Stimulated activated CD8-positive, alpha-beta memory T cell treated with anti-CD3 and anti-CD28 coated beads, Interleukin-12 subunit alpha, Interleukin-12 subunit beta, amount 100 ng/mL, for 4 hours (primary cell): ENCODE measurements around the gene STEAP1.
"Not testable (repeated sequence)": the region's sequence is repeated elsewhere in the genome, so short reads cannot be mapped to it uniquely, and the experiment has no call there.

Experiments
- DNase-seq: peaks from one replicate; pipeline ENCODE4 v3.0.0-alpha.2; 2020; ENCODE audit warnings: low read depth

STEAP1 gene

DNA sequence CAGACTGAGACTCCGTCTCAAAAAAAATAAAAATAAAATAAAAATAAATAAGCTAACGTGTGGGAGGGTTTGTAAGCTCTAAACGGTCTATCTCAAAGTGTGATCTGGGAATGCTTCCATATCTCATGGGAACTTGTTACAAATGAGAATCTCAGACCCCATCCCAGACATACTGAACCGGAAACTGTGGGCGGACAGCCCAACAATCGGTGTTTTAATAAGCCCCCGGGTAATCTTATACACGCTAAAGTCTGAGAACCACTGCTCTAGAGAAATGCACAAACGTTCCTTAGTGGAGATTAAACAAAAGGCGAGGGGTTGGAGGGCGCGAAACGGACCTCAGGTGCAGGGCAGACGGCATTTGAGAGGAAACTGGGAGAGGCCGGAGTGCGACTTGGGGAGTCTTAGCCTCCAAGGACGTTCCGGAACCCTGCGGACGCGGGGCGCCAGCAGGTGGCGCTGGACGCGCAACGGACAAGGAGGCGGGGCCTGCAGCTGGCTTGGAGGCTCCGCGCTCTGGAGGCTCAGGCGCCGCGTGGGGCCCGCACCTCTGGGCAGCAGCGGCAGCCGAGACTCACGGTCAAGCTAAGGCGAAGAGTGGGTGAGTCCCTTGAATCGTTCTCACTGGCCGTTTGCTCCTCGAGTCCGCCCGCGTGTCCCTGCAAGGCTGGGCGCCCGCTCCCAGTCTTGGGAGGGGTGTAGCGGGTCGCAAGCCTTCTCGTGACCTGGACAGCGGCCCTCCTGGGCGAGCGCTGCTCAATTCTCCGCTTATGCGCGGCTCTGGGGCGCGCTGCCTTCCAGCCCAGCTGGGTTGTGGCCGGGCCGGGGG, at the start of gene STEAP1:
TSS of gene STEAP1 (plus strand) at position 527 of the 829 bp plus-strand sequence. CDS start 5,320 bp downstream, outside the sequence.
- DNase-seq, result peak; percentile 71

DNA sequence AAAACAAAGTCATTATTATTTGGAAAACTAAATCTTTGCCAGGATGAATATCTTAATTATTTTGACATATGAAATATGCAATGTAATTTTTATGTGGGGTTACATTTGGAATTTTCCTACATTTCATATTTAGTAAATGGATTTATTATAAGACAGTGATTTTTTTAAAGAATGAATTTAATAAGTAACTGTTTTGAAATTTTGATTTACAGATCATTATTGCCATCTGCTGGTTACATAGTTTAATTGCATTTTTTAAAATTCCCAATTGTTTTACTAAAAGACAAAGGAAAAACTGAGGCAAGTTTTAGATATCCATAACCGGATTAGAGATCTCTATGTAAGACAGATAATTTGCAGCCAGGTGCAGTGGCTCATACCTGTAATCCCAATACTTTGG, 39.3 kb upstream of the STEAP1 start:
- DNase-seq, result not testable (repeated sequence)

DNA sequence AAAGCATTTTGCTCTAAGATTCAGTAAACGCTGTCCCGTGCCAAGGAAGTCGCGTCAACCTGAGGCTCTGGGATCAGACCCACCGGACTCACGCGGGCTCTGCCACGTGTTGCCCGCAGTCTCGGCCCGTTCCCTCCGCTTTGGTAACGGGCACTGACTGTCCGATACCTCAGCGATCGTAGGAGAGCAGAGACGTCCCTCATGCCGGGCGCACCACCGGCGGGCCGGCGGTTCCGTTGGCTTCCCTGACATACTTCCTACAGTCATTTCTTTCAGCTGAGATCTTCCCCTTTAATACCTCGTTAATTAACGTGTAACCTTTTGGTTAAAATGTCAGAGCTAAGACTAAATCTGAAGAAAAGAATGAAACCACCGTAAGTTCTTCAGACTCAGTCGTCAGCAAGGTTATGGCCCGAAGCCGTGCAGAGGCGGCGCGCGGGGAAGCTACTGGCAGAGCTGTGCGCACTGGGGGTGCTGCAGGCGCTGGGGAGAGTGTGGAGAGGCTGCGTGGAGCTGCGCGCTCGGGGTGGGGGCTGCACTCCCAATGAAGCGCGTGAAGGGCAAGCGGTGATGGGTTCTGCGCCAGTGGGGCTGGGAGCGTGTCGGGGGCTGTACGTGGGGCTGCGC, 35.6 kb upstream of the STEAP1 start:
- DNase-seq, result not testable (repeated sequence)

DNA sequence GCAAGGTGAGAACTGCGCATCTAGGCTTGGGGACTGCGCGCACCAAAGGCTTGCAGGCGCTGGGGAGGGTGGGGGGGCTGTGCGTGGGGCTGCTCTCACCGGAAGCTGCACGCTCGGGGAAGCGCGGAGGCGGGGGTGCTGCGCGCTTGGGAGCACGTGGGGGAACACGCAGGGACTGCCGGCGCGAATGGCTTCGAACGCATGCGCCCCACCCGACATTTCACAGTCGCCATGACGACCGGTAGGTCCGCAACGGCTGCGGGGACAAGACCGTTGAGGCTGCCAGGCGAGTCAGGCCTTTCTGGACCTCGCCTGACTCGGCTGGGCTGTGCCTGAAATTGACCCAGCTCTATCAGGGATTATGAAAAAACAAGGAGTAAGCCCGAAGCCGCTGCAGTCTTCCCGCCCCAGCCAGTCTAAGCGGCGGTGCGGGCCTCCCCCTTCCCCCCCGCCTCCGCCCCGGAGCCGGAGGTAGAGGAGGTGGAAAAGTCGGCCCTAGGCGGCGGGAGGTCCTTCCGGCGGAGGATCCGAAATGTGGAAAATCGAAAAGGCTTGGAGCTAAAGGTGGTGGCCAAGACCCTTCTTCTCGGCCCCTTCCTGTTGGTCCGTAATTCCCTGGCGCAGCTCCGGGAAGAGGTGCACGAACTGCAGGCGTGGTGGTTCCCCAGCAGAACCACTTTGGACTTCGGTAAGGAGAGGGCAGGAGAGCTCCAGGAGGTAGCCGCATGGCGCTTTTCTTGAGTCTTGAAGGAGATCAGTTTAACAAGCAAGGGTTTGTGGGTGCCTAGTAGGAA, 34.9 kb upstream of the STEAP1 start:
- DNase-seq, result peak; percentile 7

DNA sequence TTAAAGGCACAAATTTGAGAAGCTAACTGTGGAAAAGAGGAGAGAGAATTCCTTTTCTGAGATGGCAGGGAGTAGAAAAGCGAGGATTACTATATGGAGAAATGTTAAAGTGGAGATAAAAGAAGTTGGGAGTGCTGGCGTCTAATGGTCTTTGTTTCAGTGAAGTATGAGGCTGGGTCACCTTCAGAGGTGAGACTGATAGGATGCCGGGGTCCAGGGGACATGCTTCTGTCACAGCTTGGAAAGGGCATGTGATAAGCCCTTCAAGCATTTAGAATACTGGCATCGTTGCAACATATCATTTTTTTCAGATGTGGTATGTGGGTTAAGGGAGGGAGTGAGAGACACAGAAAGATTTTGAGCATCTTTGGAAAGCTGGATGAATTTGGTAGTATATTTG, 34.1 kb upstream of the STEAP1 start:
- not testable (repeated sequence) for DNase-seq

DNA sequence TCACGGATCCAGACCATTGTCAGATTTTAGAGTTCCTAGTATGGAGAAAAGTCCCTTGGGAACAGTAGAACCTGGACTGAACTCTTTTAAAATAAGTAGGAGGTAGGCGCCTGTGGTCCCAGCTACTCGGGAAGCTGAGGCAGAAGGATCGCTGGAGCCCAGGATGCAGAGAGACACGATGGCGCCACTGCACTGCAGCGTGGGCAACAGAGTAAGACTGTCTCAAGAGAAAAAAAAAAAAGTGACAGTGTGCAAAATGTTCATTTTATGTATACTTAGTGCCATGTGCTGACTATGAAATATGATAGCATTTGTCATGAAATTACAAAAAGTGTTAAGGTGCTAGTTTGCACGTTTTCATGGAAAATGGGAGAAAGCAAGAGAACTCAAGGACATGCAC, 22.5 kb upstream of the STEAP1 start:
- not testable (repeated sequence) for DNase-seq

DNA sequence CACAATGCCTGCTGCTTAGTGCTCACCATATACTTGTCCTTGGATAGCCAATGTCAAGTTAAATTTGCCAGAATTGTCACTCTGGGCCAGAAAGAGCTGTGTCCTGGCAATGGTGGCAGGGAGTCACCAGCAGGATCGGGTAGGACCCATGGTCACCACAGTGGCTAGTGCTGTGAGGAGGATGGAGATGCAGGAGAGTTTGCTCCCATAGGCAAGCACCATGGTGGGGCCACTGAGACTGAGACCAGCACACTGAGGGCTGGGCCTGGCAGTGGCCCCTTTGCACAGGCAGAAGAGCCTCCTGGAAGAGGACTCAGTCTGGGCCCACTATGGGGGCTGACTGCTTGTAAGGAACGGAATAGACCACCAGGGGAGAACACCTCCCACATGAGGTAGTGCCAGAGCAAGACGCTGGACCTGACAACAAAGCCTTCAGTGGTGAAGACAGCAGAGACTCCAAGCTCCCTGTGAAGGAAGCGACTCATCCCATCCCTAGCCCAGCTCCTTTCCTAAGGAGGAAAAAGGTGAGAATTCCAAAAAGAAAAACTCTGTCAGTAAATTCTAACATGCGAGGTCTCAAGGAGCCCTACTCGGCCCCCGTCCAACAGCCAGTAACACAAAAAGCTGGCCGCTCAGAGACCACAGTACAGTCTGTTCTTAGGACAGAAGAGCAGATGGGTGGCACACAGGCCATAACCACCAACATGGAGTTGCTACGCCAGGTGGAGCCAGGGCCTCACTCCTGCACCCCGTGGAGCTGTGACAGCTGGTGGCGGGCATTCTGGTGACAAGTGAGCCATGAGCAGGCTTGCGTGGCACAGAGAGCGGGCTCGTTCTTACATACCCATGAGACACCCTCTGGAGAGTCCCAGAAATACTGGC, 6.9 kb upstream of the STEAP1 start:
- DNase-seq, result not testable (repeated sequence)

DNA sequence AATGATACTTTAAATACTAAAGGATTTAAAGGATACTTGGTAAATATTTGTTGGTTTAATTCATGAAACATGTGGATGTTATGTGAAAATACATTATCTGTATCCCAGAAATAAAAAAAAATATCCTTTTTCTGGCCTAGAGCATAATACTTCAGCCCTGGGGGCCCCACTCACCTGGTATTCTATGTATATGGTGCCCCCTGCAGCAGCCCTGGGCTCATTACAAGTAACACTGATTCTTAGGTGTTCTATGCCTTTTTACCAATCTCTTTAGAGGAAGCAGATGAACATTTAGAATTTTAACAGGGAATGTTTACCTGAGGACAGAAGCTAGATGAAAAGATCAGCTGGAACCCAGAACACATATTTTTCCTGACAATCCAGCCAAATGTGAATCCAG, 4.8 kb upstream of the STEAP1 start:
- DNase-seq, result not testable (repeated sequence)

DNA sequence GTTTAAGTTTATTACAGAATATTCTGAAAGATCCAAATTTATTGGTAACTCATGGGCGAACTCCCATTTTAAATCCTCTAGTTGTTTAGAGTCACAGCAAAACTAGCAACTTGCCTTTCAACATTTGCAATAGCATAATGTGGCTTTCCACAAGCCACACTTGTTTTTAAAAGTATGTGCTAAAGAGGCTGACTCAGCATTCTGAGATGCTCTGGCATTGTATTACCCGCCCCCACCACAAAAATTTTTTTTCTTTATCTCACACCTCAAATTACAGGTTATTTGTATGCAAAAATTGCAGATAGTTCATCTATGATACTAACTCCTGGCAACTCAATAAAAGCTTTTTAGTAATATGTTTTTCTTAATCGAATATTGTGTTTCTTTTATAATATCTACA, 2.4 kb upstream of the STEAP1 start:
- not testable (repeated sequence) for DNase-seq

DNA sequence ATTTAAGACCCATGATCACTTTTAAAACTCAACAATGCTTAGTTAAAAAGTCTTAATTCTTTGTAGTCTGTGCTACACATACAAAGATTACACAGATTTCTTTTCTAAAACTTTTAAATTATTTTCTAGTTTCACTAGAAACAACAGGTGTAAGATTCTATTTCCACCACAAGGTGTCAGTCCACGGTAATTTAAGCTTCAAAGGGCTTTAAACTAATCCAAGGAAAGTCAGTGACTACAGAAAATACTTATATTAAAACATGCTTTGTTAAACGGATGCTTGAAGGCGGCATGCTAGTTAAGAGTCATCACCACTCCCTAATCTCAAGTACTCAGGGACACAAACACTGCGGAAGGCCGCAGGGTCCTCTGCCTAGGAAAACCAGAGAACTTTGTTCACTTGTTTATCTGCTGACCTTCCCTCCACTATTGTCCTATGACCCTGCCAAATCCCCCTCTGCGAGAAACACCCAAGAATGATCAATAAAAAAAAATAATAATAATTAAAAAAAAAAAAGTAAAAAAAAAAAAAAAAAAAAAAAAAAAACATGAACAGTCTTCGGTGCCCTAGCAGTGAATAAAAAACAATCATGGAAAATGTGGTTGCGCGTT, 1.5 kb upstream of the STEAP1 start:
- DNase-seq, result not testable (repeated sequence)

DNA sequence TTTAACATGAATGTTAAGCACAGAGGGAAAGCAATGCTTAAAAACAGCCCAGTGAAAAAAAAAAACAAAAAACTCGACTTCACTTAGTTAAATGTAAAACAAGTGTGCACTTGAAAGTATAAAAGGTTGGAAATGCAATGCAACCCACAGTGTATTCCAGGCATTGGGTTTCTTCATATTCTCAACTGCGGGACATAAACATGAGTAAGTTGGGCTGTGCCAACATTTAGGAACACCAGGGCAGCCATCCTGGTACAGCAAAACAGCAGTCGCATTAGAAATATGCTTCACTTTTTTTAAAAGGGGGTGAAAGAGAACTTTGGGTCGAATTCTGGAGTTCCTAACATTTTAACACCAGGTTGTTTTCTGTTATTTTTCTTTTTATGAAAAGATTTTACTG, 937 bp downstream of the STEAP1 start:
- DNase-seq, result no peak

DNA sequence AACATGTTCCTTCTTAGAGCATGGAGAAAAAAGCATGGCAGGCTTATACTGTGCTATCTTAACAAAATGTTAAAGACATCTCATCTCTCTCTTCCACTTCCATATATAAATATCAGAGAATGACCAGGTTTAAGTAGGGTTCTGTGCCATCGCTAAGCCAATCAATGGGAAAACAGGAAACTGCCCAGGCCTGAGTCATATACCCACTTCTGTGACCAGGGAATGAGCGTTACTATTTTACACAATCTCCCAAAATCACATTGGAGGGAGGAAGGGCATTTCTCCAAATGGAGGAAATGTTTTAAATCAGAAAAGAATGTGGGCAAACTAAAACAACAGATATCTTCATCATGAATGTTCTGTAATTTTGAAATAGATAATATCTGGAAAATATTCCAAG, 3.1 kb downstream of the STEAP1 start:
- not testable (repeated sequence) for DNase-seq

DNA sequence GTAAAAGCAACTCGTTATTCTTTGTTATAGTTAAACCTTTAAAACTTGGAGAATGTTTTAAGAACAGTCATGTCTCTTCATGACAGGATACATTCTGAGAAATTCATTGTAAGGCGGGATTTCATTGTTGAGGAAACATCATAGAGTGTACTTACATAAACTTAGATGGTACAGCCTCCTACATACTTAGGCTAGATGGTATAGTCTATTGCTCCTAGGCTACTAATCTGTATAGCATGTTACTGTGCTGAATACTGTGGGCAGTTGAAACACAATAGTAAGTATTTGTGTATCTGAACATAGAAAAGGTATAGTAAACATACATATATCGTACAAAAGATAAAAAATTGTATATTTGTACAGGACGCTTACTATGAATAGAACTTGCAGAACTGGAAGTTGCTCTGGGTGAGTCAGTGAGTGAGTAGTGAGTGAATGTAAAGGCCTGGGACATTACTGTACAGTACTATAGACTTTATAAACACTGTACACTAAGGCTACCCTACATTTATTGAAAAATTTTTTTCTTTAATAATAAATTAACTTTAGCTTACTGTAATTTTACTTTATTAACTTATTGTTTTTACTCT, 3.6 kb downstream of the STEAP1 start:
- not testable (repeated sequence) for DNase-seq

DNA sequence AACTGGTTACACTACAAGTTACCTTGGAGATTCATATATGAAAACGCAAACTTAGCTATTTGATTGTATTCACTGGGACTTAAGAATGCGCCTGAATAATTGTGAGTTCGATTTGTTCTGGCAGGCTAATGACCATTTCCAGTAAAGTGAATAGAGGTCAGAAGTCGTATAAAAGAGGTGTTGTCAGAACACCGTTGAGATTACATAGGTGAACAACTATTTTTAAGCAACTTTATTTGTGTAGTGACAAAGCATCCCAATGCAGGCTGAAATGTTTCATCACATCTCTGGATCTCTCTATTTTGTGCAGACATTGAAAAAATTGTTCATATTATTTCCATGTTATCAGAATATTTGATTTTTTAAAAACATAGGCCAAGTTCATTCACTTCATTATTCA, 9.3 kb downstream of the STEAP1 start:
- no peak for DNase-seq

DNA sequence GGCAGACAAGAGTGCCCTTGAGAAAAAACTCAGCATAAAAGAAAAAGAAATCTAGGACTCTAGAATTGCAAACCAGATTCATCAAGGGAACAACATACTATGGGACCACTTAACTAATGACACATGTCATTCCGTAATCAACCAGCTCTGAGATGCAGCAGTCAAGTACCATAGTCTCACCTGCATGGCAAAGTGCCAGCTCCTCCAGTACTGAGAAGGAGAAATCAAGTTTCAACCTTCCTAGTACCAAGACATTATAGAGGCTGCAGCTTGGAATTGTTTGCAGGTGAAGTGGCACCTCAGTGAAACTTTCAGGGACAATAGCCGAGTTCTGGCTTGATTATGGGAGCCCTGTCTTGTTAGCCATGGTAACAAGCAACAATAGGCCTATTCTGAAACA, 11.5 kb downstream of the STEAP1 start:
- no peak for DNase-seq

DNA sequence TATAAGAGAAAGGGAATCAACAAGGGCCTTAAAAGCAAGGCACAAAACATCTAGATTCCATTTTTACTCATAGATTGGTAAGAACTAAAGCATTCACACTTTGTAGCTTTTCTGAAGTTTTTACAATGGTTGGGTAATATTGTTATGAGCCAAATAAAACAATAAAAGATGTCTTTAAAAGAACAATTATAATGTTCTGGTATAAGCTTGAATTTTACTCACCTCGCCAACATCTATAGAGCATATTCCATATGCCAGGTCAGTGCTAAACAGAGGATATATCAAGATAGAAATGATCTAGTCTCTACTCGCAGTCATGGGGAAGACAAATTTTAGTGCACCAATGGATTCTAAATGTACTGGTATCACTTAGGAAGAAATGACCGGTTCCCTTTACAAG, 11.9 kb downstream of the STEAP1 start:
- DNase-seq, result no peak

DNA sequence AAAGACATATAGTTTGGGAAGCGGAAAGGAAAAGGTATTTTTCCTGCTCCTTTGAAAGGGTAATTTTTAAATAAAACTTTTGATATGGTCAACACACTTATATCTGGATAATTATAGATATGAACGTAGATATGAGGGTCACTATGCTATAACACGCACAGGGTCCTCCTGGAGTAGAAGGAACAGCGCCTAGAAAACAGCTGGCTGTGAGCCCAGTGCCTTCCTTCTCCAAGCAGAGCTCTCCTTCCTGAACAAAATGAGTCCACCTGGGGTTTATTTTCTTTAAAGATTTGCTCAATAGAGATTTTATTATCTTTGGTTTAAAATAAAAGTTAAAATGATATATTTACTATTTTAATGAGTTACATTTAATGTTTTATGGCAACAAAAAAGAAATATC, 13.1 kb downstream of the STEAP1 start:
- DNase-seq, result no peak

DNA sequence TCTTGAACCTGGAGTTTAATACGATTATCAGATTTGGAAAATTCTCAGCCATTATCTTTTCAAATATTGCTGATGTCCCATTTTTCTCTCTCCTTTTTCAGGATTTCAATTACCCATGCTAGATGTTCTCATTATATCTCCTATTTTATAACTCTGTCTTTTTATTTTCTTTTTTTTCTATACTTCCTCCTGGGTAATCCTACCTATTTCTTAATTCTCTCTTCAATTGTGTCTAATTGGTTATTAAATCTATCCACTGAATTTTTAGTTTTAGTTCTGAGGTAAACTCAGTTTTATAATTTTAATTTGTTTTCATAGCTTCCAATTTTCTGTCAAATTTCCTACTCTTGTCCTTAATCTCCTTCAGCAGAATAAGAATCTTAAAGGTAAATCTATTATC, 15.6 kb downstream of the STEAP1 start:
- no peak for DNase-seq

DNA sequence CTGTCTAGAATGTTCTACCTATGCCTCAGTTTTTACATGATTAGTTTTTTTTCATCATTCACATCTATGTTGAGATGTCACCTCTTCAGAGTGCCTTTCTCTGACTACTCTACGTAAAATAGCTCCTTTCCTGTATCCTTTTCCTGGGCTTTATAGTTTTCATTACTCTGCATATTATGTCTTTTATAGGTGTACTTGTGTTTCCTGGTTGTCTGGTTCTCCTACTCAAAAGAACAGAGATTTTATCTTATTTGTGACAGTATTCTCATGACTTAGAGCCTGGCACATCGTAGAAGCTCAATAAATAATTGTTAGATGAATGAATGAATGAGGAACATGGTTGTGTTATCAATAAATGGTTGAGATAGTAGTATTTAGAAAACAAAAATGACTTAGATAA, 17.9 kb downstream of the STEAP1 start:
- no peak for DNase-seq

DNA sequence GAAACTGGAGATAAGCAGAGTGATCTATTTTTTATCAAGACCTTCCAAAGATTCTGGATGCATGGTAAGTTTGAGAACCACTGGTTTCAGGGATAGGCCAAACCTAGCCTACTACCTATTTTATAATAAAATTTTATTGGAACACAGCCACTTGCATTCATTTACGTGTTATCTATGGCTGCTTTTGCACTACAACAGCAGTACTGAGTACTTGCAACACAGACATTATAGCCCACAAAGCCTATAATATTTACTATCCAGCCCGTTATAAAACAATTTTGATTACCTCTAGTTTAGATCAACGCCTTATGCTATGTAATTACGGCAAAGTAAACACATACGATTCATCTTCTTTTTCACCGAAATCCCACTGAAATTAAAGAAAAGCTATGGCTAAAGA, 18.4 kb downstream of the STEAP1 start:
- no peak for DNase-seq
